Keratinocyte (primary cell): ENCODE measurements around the gene SDHAF3.

ENCODE experiments used
- EZH2 ChIP-seq: IDR thresholded peaks from one replicate; pipeline ENCODE4 v1.6.1; 2012; ENCODE audit warnings: inconsistent platforms, mild to moderate bottlenecking, low read length, moderate library complexity
- TF ChIP-seq, protein P1 (sequence below), 3 experiments: IDR thresholded peaks in 1 of 3; conservative IDR thresholded peaks in 1 of 3; optimal IDR thresholded peaks in 1 of 3; 2 replicates in 2 of 3; 3 replicates in 1 of 3; pipeline versions ENCODE3 to v1.5.1; 2011; ENCODE audit warnings: low read length in 3 of 3, mild to moderate bottlenecking in 3 of 3, moderate library complexity in 2 of 3, control low read depth in 1 of 3, inconsistent platforms in 1 of 3; ENCODE audit not compliant: insufficient read depth in 2 of 3; ENCODE audit errors: extremely low read depth in 1 of 3

DNA sequence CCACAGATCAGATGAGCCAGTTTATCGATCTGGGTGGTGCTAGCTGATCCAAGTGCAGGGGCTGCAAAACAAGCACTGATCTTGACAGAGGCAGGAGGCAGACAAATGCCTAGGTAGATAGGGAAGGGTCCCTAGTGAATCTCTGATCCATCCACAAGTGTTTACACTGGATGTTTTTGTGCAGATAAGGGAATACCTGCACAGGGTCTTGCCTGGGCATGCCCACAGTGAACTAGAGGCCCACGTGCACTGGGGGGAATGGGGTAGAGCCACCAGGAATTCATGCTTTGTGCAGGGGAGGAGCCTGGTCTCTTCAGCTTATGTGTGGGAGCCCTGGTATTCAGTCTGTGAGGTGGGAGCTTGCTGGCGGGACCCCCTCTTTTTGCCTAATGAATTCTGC is 50.3 kb downstream of the SDHAF3 start:
- TF ChIP-seq, protein P1, sequence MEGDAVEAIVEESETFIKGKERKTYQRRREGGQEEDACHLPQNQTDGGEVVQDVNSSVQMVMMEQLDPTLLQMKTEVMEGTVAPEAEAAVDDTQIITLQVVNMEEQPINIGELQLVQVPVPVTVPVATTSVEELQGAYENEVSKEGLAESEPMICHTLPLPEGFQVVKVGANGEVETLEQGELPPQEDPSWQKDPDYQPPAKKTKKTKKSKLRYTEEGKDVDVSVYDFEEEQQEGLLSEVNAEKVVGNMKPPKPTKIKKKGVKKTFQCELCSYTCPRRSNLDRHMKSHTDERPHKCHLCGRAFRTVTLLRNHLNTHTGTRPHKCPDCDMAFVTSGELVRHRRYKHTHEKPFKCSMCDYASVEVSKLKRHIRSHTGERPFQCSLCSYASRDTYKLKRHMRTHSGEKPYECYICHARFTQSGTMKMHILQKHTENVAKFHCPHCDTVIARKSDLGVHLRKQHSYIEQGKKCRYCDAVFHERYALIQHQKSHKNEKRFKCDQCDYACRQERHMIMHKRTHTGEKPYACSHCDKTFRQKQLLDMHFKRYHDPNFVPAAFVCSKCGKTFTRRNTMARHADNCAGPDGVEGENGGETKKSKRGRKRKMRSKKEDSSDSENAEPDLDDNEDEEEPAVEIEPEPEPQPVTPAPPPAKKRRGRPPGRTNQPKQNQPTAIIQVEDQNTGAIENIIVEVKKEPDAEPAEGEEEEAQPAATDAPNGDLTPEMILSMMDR (optimal IDR thresholded peaks at IDR 0.05 in 1 of 3, IDR thresholded peaks at IDR 0.05 in 1 of 3, conservative IDR thresholded peaks at IDR 0.05 in 1 of 3; ENCODE audit: extremely low read depth in 1 of 3, insufficient read depth in 2 of 3, low read length in 3 of 3): no peak
- TF ChIP-seq EZH2: no peak
